IMR-90 (cell line): ENCODE data around the gene C10orf62. TPM values are rescaled to one million over a fixed set of nuclear protein-coding genes. Genes with fewer than 3 reads are reported as not detected.

Source experiments
- ATAC-seq: fragments of 200-7000 bp; cut with Tn5 transposase; 2 replicates; pipeline ENCODE4 v1.9.1; 2020; ENCODE audit warnings: low read depth, mild to moderate bottlenecking, moderate library complexity
- BruUV-seq: library from RNA; stranded (reverse); fragments of 400-500 nt; replicated peaks from 2 replicates; lab custom pipeline; 2021; lab: Mats Ljungman, UMichigan
- CTCF ChIA-PET: fragments of 300-600 bp; formaldehyde crosslinking; extraction: SDS; loops from one replicate; lab custom pipeline; 2021; ENCODE audit warnings: antibody characterized with exemption; lab: Yijun Ruan, JAX
- POLR2A ChIA-PET: fragments of 300-600 bp; sonication (Branson Sonifier 250); formaldehyde crosslinking; loops from one replicate; lab custom pipeline; 2022; ENCODE audit warnings: antibody characterized with exemption; ENCODE audit not compliant: unreplicated experiment; lab: Charles Lee
- DNase-seq: peaks from one replicate; pipeline ENCODE4 v3.0.0; 2013
- H2AFZ ChIP-seq: replicated peaks from 2 replicates; pipeline ENCODE3; 2013; ENCODE audit warnings: low read length, mild to moderate bottlenecking; ENCODE audit not compliant: poor library complexity
- H2AK5ac ChIP-seq: 2 replicates; pipeline ENCODE4 v1.6.1; 2013; ENCODE audit warnings: low read depth, low read length, inconsistent platforms
- H2AK9ac ChIP-seq: replicated peaks from 2 replicates; pipeline ENCODE3; 2013; ENCODE audit warnings: mild to moderate bottlenecking, low read depth, low read length, moderate library complexity; ENCODE audit not compliant: poor library complexity
- H2BK120ac ChIP-seq: 2 replicates; pipeline ENCODE4 v1.6.1; 2013; ENCODE audit warnings: low read depth, low read length, inconsistent platforms
- H2BK15ac ChIP-seq: 3 replicates; pipeline ENCODE4 v1.6.1; 2013; ENCODE audit warnings: low read depth, low read length, inconsistent platforms
- H2BK20ac ChIP-seq: 2 replicates; pipeline ENCODE4 v1.6.1; 2013; ENCODE audit warnings: low read depth, mild to moderate bottlenecking, inconsistent platforms, low read length, moderate library complexity
- H2BK5ac ChIP-seq: 2 replicates; pipeline ENCODE4 v1.6.1; 2013; ENCODE audit warnings: mild to moderate bottlenecking, low read depth, low read length, inconsistent platforms; ENCODE audit not compliant: poor library complexity, severe bottlenecking
- H3K14ac ChIP-seq: replicated peaks from 2 replicates; pipeline ENCODE4 v1.6.1; 2013; ENCODE audit warnings: low read depth, low read length, inconsistent platforms
- H3K18ac ChIP-seq: 2 replicates; pipeline ENCODE4 v1.6.1; 2013; ENCODE audit warnings: low read depth, low read length, control low read depth
- H3K23ac ChIP-seq: 2 replicates; pipeline ENCODE4 v1.6.1; 2013; ENCODE audit warnings: low read depth, low read length, inconsistent platforms
- H3K27ac ChIP-seq: 2 replicates; pipeline ENCODE4 v1.5.1; 2013; ENCODE audit warnings: mild to moderate bottlenecking, control low read depth, low read length; ENCODE audit not compliant: insufficient read depth
- H3K27me3 ChIP-seq: 2 replicates; pipeline ENCODE4 v1.6.1; 2013; ENCODE audit warnings: low read length; ENCODE audit not compliant: control insufficient read depth, insufficient read depth
- H3K36me3 ChIP-seq: 2 replicates; pipeline ENCODE4 v1.6.1; 2013; ENCODE audit warnings: low read length, mixed read lengths; ENCODE audit not compliant: control insufficient read depth, insufficient read depth
- H3K4ac ChIP-seq: 2 replicates; pipeline ENCODE4 v1.6.1; 2013; ENCODE audit warnings: low read depth, low read length, inconsistent platforms
- H3K4me1 ChIP-seq: 2 replicates; pipeline ENCODE4 v1.6.1; 2013; ENCODE audit warnings: low read length, mixed read lengths; ENCODE audit not compliant: control insufficient read depth, insufficient read depth
- H3K4me2 ChIP-seq: 2 replicates; pipeline ENCODE4 v1.6.1; 2013; ENCODE audit warnings: low read depth, mild to moderate bottlenecking, control low read depth, low read length, moderate library complexity
- H3K4me3 ChIP-seq: 2 replicates; pipeline ENCODE4 v1.5.1; 2013; ENCODE audit warnings: low read depth, mild to moderate bottlenecking, control low read depth, low read length, moderate library complexity; ENCODE audit not compliant: insufficient read depth
- H3K56ac ChIP-seq: 2 replicates; pipeline ENCODE4 v1.6.1; 2013; ENCODE audit warnings: low read length, inconsistent platforms; ENCODE audit not compliant: insufficient read depth; ENCODE audit errors: extremely low read depth
- H3K79me1 ChIP-seq, 2 experiments: 2 replicates each; pipeline ENCODE4 v1.6.1; 2013; ENCODE audit warnings: low read length in 2 of 2, inconsistent platforms in 1 of 2, low read depth in 1 of 2
- H3K9ac ChIP-seq: 2 replicates; pipeline ENCODE4 v1.6.1; 2013; ENCODE audit warnings: low read depth, low read length, control low read depth
- H3K9me1 ChIP-seq: 2 replicates; pipeline ENCODE4 v1.6.1; 2013; ENCODE audit warnings: low read length, inconsistent platforms; ENCODE audit not compliant: insufficient read depth
- H3K9me3 ChIP-seq: 2 replicates; pipeline ENCODE4 v1.6.1; 2013; ENCODE audit warnings: low read length; ENCODE audit not compliant: control insufficient read depth, insufficient read depth
- H4K20me1 ChIP-seq: 2 replicates; pipeline ENCODE4 v1.6.1; 2013; ENCODE audit warnings: low read length, inconsistent platforms; ENCODE audit not compliant: insufficient read depth
- H4K5ac ChIP-seq: 2 replicates; pipeline ENCODE4 v1.6.1; 2013; ENCODE audit warnings: mild to moderate bottlenecking, low read depth, low read length, control low read depth
- H4K8ac ChIP-seq, 2 experiments: 2 replicates each; pipeline ENCODE4 v1.6.1; 2013; ENCODE audit warnings: low read depth in 2 of 2, low read length in 2 of 2, control low read depth in 1 of 2, inconsistent platforms in 1 of 2
- H4K91ac ChIP-seq: 2 replicates; pipeline ENCODE4 v1.6.1; 2013; ENCODE audit warnings: low read depth, low read length, inconsistent platforms; ENCODE audit not compliant: insufficient read depth
- BHLHE40 ChIP-seq: fragments of 150-350 bp; IDR thresholded peaks from 2 replicates; pipeline ENCODE4 v1.6.1; 2016; ENCODE audit warnings: mild to moderate bottlenecking, low read depth, low read length
- CEBPB ChIP-seq: IDR thresholded peaks from 2 replicates; pipeline ENCODE4 v1.6.1; 2012; ENCODE audit warnings: low read depth, low read length, improper control_type of control experiment
- CHD1 ChIP-seq: IDR thresholded peaks from 2 replicates; pipeline ENCODE4 v1.6.1; 2012; ENCODE audit warnings: low read depth, low read length, improper control_type of control experiment
- FOS ChIP-seq: fragments of 150-350 bp; IDR thresholded peaks from 2 replicates; pipeline ENCODE4 v1.6.1; 2016; ENCODE audit warnings: low read depth, low read length
- MAFK ChIP-seq: IDR thresholded peaks from 2 replicates; pipeline ENCODE4 v1.6.1; 2012; ENCODE audit warnings: low read depth, low read length, improper control_type of control experiment
- MAZ ChIP-seq: IDR thresholded peaks from 2 replicates; pipeline ENCODE4 v1.6.1; 2012; ENCODE audit warnings: low read depth, mild to moderate bottlenecking, low read length, improper control_type of control experiment, moderate library complexity, borderline replicate concordance
- MXI1 ChIP-seq: IDR thresholded peaks from 2 replicates; pipeline ENCODE4 v1.6.1; 2012; ENCODE audit warnings: low read depth, mild to moderate bottlenecking, low read length, moderate library complexity, borderline replicate concordance
- NFE2L2 ChIP-seq: fragments of 150-350 bp; IDR thresholded peaks from 2 replicates; pipeline ENCODE4 v1.6.1; 2016; ENCODE audit warnings: low read depth, mild to moderate bottlenecking, low read length
- POLR2A ChIP-seq: IDR thresholded peaks from 2 replicates; pipeline ENCODE4 v1.6.1; 2012; ENCODE audit warnings: mild to moderate bottlenecking, low read depth, low read length
- RAD21 ChIP-seq: IDR thresholded peaks from 2 replicates; pipeline ENCODE4 v1.6.1; 2012; ENCODE audit warnings: low read length, improper control_type of control experiment
- RCOR1 ChIP-seq: IDR thresholded peaks from 2 replicates; pipeline ENCODE4 v1.6.1; 2012; ENCODE audit warnings: mild to moderate bottlenecking, low read length, improper control_type of control experiment; ENCODE audit not compliant: insufficient replicate concordance
- RFX5 ChIP-seq: IDR thresholded peaks from 2 replicates; pipeline ENCODE4 v1.8.0; 2012; ENCODE audit warnings: low read depth, mild to moderate bottlenecking, low read length, moderate library complexity
- SMC3 ChIP-seq: fragments of 150-350 bp; IDR thresholded peaks from 2 replicates; pipeline ENCODE4 v1.6.1; 2016; ENCODE audit warnings: low read depth, mild to moderate bottlenecking, antibody characterized with exemption, low read length, moderate library complexity
- WGBS, 2 experiments: methylation state at CpG; one replicate each; pipeline versions ENCODE4 v1.1.5 to v1.1.7; 2013; ENCODE audit warnings: missing lambda C conversion rate in 2 of 2; ENCODE audit not compliant: insufficient read length in 1 of 2; ENCODE audit errors: extremely low coverage in 2 of 2; 5-methylcytosine and 5-hydroxymethylcytosine counted together
- dilution Hi-C: fragments of 300-500 bp; cut with HindIII; formaldehyde crosslinking; loops from one replicate; pipeline ENCODE4 v1.14.3; 2018; ENCODE audit warnings: low sequenced_read_pairs; ENCODE audit not compliant: unreplicated experiment
- in situ Hi-C: fragments of 300-500 bp; cut with MboI; formaldehyde crosslinking; loops from 3 replicates; pipeline ENCODE4 v1.14.3; 2019; ENCODE audit warnings: low sequenced_read_pairs, inconsistent platforms, mixed read lengths
- intact Hi-C: fragments of 100-400 bp; cut with micrococcal nuclease; formaldehyde crosslinking; loops from 2 replicates; pipeline ENCODE4 v1.10.0; 2022
- polyA plus RNA-seq, 3 experiments: library from polyadenylated mRNA; depleted of rRNA; stranded (reverse); fragments of >200 nt; gene quantifications; 2 replicates each; pipeline ENCODE4 v1.2.3, GENCODE V29; 2012; ENCODE audit warnings: low replicate concordance in 1 of 3
- total RNA-seq: library from RNA; depleted of rRNA; stranded (reverse); fragments of >200 nt; gene quantifications from 2 replicates; pipeline ENCODE4 v1.2.3, GENCODE V29; 2012
- TF ChIP-seq, protein P1 (sequence below): fragments of 150-350 bp; IDR thresholded peaks from 2 replicates; pipeline ENCODE4 v1.6.1; 2017; ENCODE audit warnings: mild to moderate bottlenecking, antibody characterized with exemption, low read length, low read depth
- TF ChIP-seq, protein P2 (sequence below): conservative IDR thresholded peaks from 2 replicates; pipeline ENCODE4 v1.5.1; 2012; ENCODE audit warnings: mild to moderate bottlenecking, low read depth, low read length, improper control_type of control experiment

C10orf62 gene
- total and polyA plus RNA-seq, 2 of the 4 experiments (the other 2 are of a cell fraction): not detected

DNA sequence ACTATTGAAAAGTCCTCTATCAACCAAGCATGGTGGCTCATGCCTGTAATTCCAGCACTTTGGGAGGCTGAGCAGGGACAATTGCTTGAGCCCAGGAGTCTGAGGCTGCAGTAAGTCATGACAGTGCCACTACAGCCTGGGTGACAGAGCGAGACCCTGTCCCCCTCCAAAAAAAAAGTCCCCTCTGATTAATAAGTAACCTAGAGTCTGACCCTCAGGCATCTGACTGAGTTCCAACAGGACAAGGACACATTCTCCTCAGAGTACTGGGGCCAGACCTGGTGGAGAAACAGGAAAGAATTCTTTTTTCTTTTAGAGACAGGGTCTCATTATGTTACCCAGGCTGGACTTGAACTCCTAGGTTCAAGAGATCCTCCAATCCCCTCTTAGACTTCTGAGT is 33.8 kb downstream of the C10orf62 start:
- no peak overlapping the region for H2BK5ac ChIP-seq
- no peak overlapping the region for H3K4me2 ChIP-seq
- in situ Hi-C loops: no loop called here
- H2AK9ac ChIP-seq: no peak overlapping the region
- BruUV-seq: no TSS peak
- H2AK5ac ChIP-seq: no peak overlapping the region
- intact Hi-C loops: no loop called here
- no peaks in the 10 kb centered on the region; a peak in 1 of 4 replicates for H3K79me1 ChIP-seq
- no peak overlapping the region for H4K8ac ChIP-seq
- no peak overlapping the region for H2AFZ ChIP-seq
- peaks cover 3% of the 10 kb centered on the region for H3K36me3 ChIP-seq
- H3K9ac ChIP-seq: no peak overlapping the region
- H3K9me3 ChIP-seq: no peaks in the 10 kb centered on the region
- H4K20me1 ChIP-seq: no peaks in the 10 kb centered on the region
- no peak overlapping the region for H2BK15ac ChIP-seq
- H3K14ac ChIP-seq: no peak overlapping the region
- TF ChIP-seq, protein P1, sequence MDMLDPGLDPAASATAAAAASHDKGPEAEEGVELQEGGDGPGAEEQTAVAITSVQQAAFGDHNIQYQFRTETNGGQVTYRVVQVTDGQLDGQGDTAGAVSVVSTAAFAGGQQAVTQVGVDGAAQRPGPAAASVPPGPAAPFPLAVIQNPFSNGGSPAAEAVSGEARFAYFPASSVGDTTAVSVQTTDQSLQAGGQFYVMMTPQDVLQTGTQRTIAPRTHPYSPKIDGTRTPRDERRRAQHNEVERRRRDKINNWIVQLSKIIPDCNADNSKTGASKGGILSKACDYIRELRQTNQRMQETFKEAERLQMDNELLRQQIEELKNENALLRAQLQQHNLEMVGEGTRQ: no peak
- TF ChIP-seq MXI1: no peak
- TF ChIP-seq RAD21: no peak
- no peak for TF ChIP-seq NFE2L2
- TF ChIP-seq RFX5: no peak
- no peak for TF ChIP-seq SMC3
- TF ChIP-seq MAZ: no peak
- no peak for TF ChIP-seq RCOR1
- TF ChIP-seq CEBPB: no peak
- TF ChIP-seq FOS: no peak
- TF ChIP-seq POLR2A: no peak
- TF ChIP-seq BHLHE40: no peak
- TF ChIP-seq CHD1: no peak
- no peak for TF ChIP-seq MAFK
- TF ChIP-seq, protein P2, sequence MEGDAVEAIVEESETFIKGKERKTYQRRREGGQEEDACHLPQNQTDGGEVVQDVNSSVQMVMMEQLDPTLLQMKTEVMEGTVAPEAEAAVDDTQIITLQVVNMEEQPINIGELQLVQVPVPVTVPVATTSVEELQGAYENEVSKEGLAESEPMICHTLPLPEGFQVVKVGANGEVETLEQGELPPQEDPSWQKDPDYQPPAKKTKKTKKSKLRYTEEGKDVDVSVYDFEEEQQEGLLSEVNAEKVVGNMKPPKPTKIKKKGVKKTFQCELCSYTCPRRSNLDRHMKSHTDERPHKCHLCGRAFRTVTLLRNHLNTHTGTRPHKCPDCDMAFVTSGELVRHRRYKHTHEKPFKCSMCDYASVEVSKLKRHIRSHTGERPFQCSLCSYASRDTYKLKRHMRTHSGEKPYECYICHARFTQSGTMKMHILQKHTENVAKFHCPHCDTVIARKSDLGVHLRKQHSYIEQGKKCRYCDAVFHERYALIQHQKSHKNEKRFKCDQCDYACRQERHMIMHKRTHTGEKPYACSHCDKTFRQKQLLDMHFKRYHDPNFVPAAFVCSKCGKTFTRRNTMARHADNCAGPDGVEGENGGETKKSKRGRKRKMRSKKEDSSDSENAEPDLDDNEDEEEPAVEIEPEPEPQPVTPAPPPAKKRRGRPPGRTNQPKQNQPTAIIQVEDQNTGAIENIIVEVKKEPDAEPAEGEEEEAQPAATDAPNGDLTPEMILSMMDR: no peak
- POLR2A ChIA-PET: interaction anchor here (0.6 kb wide), 1 partner anchor 954 kb away, joined by 4 read pairs; no protein-coding TSS in a partner anchor
- H3K23ac ChIP-seq: no peak overlapping the region
- H3K9me1 ChIP-seq: peaks cover 6% of the 10 kb centered on the region; the same call in 1 of the 2 replicates
- dilution Hi-C loops: no loop called here
- DNase-seq (no peak), ATAC-seq (no peak)
- no peak overlapping the region for H3K56ac ChIP-seq
- no peak overlapping the region for H2BK20ac ChIP-seq
- no peak overlapping the region for H4K91ac ChIP-seq
- CTCF ChIA-PET: no interaction called here
- H3K27me3 ChIP-seq: no peaks in the 10 kb centered on the region
- H2BK120ac ChIP-seq: no peak overlapping the region
- H3K4me1 ChIP-seq: peaks cover 5% of the 10 kb centered on the region
- no CpG with 5 or more reads among the region's 1 CpG for WGBS, 2 experiments
- no peak overlapping the region for H3K18ac ChIP-seq
- no peak overlapping the region for H3K4me3 ChIP-seq
- no peak overlapping the region for H4K5ac ChIP-seq
- no peak overlapping the region for H3K4ac ChIP-seq
- H3K27ac ChIP-seq: no peak overlapping the region
